PC-3 (cell line): Measurements from ENCODE around the gene SPOUT1. TPM values are rescaled to one million over a fixed set of nuclear protein-coding genes. Genes with fewer than 3 reads are reported as not detected.

Source experiments
- ATAC-seq: fragments of 200-7000 bp; cut with Tn5 transposase; 2 replicates; pipeline ENCODE4 v1.9.1; 2020; ENCODE audit warnings: mild to moderate bottlenecking, moderate library complexity
- BruUV-seq: library from RNA; stranded (reverse); fragments of 400-500 nt; replicated peaks from 2 replicates; lab custom pipeline; 2021; lab: Mats Ljungman, UMichigan
- CTCF ChIA-PET: fragments of 300-600 bp; sonication (Branson Sonifier 250); formaldehyde crosslinking; loops from one replicate; lab custom pipeline; 2022; ENCODE audit warnings: antibody characterized with exemption; lab: Charles Lee
- POLR2A ChIA-PET: fragments of 300-600 bp; sonication (Branson Sonifier 250); formaldehyde crosslinking; loops from one replicate; lab custom pipeline; 2022; ENCODE audit warnings: antibody characterized with exemption; ENCODE audit not compliant: unreplicated experiment; lab: Charles Lee
- DNase-seq: peaks from one replicate; pipeline ENCODE4 v3.0.0-alpha.2; 2015
- H2AFZ ChIP-seq: fragments of 300-600 bp; sonication (generic); 2 replicates; pipeline ENCODE4 v1.6.0; 2016; ENCODE audit warnings: antibody characterized with exemption, low read length
- H3F3A ChIP-seq: fragments of 300-600 bp; sonication (generic); one replicate; pipeline ENCODE4 v1.6.0; 2017; ENCODE audit warnings: antibody characterized with exemption, low read length, control low read depth, mild to moderate bottlenecking; ENCODE audit not compliant: unreplicated experiment
- H3K27ac ChIP-seq: fragments of 300-600 bp; sonication (generic); 2 replicates; pipeline ENCODE4 v1.5.1; 2016; ENCODE audit warnings: mild to moderate bottlenecking, low read length
- H3K27me3 ChIP-seq: fragments of 300-600 bp; sonication (generic); 2 replicates; pipeline ENCODE4 v1.6.1; 2016; ENCODE audit warnings: low read length, mixed read lengths
- H3K36me3 ChIP-seq: fragments of 300-600 bp; sonication (generic); 2 replicates; pipeline ENCODE4 v1.6.1; 2016; ENCODE audit warnings: low read depth, mixed run types, low read length, mixed read lengths
- H3K4me1 ChIP-seq: fragments of 300-600 bp; sonication (generic); 2 replicates; pipeline ENCODE4 v1.5.1; 2016; ENCODE audit warnings: low read length; ENCODE audit not compliant: insufficient read depth
- H3K4me2 ChIP-seq: fragments of 300-600 bp; sonication (generic); 2 replicates; pipeline ENCODE4 v1.6.0; 2016; ENCODE audit warnings: low read length
- H3K4me3 ChIP-seq: fragments of 300-600 bp; sonication (generic); 2 replicates; pipeline ENCODE4 v1.5.1; 2016; ENCODE audit warnings: mild to moderate bottlenecking, low read length, mixed read lengths
- H3K79me2 ChIP-seq: fragments of 300-600 bp; sonication (generic); 2 replicates; pipeline ENCODE4 v1.6.1; 2017; ENCODE audit warnings: low read length, mixed read lengths
- H3K9ac ChIP-seq: fragments of 300-600 bp; sonication (generic); 2 replicates; pipeline ENCODE4 v1.6.0; 2016; ENCODE audit warnings: mild to moderate bottlenecking, low read length
- H3K9me2 ChIP-seq: fragments of 300-600 bp; sonication (generic); replicated peaks from 2 replicates; pipeline ENCODE4 v1.6.1; 2016; ENCODE audit warnings: mixed run types, low read length, mixed read lengths
- H3K9me3 ChIP-seq: fragments of 300-600 bp; sonication (generic); 2 replicates; pipeline ENCODE4 v1.6.1; 2016; ENCODE audit warnings: low read length, mixed read lengths
- H4K20me1 ChIP-seq: fragments of 300-600 bp; sonication (generic); 2 replicates; pipeline ENCODE4 v1.6.1; 2016; ENCODE audit warnings: low read length, mixed read lengths
- CTCF ChIP-seq: fragments of 300-600 bp; sonication (generic); conservative IDR thresholded peaks from 2 replicates; pipeline ENCODE4 v1.5.1; 2017; ENCODE audit warnings: antibody characterized with exemption, low read depth, mild to moderate bottlenecking, low read length
- EZH2 ChIP-seq: fragments of 300-600 bp; sonication (generic); IDR thresholded peaks from one replicate; pipeline ENCODE4 v1.6.1; 2017; ENCODE audit warnings: antibody characterized with exemption, mild to moderate bottlenecking, low read length; ENCODE audit not compliant: unreplicated experiment
- EZH2phosphoT487 ChIP-seq: fragments of 300-600 bp; sonication (generic); IDR thresholded peaks from 2 replicates; pipeline ENCODE4 v1.6.1; 2018; ENCODE audit warnings: mild to moderate bottlenecking, antibody characterized with exemption, low read length, borderline replicate concordance
- intact Hi-C: fragments of 100-400 bp; cut with micrococcal nuclease; formaldehyde crosslinking; loops from 2 replicates; pipeline ENCODE4 v1.9.0; 2023
- total RNA-seq: library from RNA; depleted of rRNA; stranded (reverse); fragments of >200 nt; gene quantifications from 2 replicates; pipeline ENCODE4 v1.2.3, GENCODE V29; 2014

Gene SPOUT1
- total RNA-seq, 1 experiment from 2014 or later = 27.2 TPM

GRCh38 chr9:128774804-128775203, 54.8 kb downstream of the SPOUT1 start:
- BruUV-seq = no TSS peak
- Histone ChIP-seq H3K79me2 (peaks cover 13% of the 10 kb centered on the region), H3K4me3 (no peak overlapping the region), H3K9me3 (no peaks in the 10 kb centered on the region), H3K27me3 (no peaks in the 10 kb centered on the region), H3K9ac (no peak overlapping the region), H3K9me2 (no peaks in the 10 kb centered on the region), H2AFZ (no peak overlapping the region), H3K27ac (no peak overlapping the region), H4K20me1 (no peaks in the 10 kb centered on the region), H3K4me1 (peaks cover 5% of the 10 kb centered on the region; the same call in 1 of the 2 replicates), H3K36me3 (no peaks in the 10 kb centered on the region), H3K4me2 (no peak overlapping the region), H3F3A (no peaks in the 10 kb centered on the region)
- ChIA-PET POLR2A (no interaction called here), CTCF (no interaction called here)
- intact Hi-C loops = no loop called here
- TF ChIP-seq EZH2 = no peak
- no peak for TF ChIP-seq EZH2phosphoT487
- TF ChIP-seq CTCF = no peak
- DNase-seq (no peak), ATAC-seq (no peak)

- no peaks in the 10 kb centered on the region for H3K9me2 ChIP-seq
- no peaks in the 10 kb centered on the region for H3F3A ChIP-seq
- BruUV-seq = no TSS peak
- H3K27ac ChIP-seq = no peak overlapping the region
- H3K36me3 ChIP-seq = no peaks in the 10 kb centered on the region
- no peak overlapping the region for H3K4me2 ChIP-seq
- no peaks in the 10 kb centered on the region for H4K20me1 ChIP-seq
- no peak overlapping the region for H3K9ac ChIP-seq
- CTCF ChIA-PET = no interaction called here
- no peak overlapping the region for H2AFZ ChIP-seq
- DNase-seq = no peak
- intact Hi-C loops = no loop called here
- no peaks in the 10 kb centered on the region for H3K27me3 ChIP-seq
- POLR2A ChIA-PET = interaction anchor here (0.6 kb wide), 1 partner anchor 352 kb away, joined by 11 read pairs; no protein-coding TSS in a partner anchor
- H3K4me1 ChIP-seq = peaks cover 5% of the 10 kb centered on the region; the same call in 1 of the 2 replicates
- H3K79me2 ChIP-seq = peaks cover 13% of the 10 kb centered on the region
- H3K9me3 ChIP-seq = no peaks in the 10 kb centered on the region
- TF ChIP-seq CTCF (no peak), EZH2 (no peak), EZH2phosphoT487 (no peak)
- no peak for ATAC-seq
- no peak overlapping the region for H3K4me3 ChIP-seq
Measured at GRCh38 chr9:128773049-128773448, 56.5 kb downstream of the SPOUT1 start.

GRCh38 chr9:128771745-128772519, 57.7 kb downstream of the SPOUT1 start, which contains the start of gene ZER1:
ZER1 (minus strand) TSS chr9:128771927; CDS start chr9:128755565, 16,362 bp downstream.
- intact Hi-C loops = no loop called here
- CTCF ChIA-PET = no interaction called here
- peaks cover 5% of the 10 kb centered on the region; the same call in 1 of the 2 replicates for H3K4me1 ChIP-seq

More at GRCh38 chr9:128771745-128772519, 57.7 kb downstream of the SPOUT1 start, which contains the start of gene ZER1:
- TSS peak; percentile 96 for BruUV-seq
- peak; percentile 86 for DNase-seq
- Histone ChIP-seq H3K79me2 (peaks cover 13% of the 10 kb centered on the region), H3K9ac (peak within 1 kb of the TSS; percentile 71), H2AFZ (peak within 1 kb of the TSS; percentile 90), H3K9me3 (no peaks in the 10 kb centered on the region), H3K9me2 (no peaks in the 10 kb centered on the region), H3K4me3 (peak within 1 kb of the TSS; percentile 87), H4K20me1 (no peaks in the 10 kb centered on the region), H3K27ac (peak within 1 kb of the TSS; percentile 62), H3K36me3 (no peaks in the 10 kb centered on the region), H3K4me2 (peak within 1 kb of the TSS; percentile 96), H3F3A (no peaks in the 10 kb centered on the region), H3K27me3 (no peaks in the 10 kb centered on the region)
- POLR2A ChIA-PET = interaction anchor here (0.7 kb wide), 1 partner anchor 48 kb away, joined by 3 read pairs; no protein-coding TSS in a partner anchor
- TF ChIP-seq CTCF = no peak
- TF ChIP-seq EZH2phosphoT487 = no peak
- TF ChIP-seq EZH2 = no peak
- peak; percentile 92 for ATAC-seq
